H9 (cell line): ENCODE results near the gene NFRKB. TPM values are rescaled to one million over a fixed set of nuclear protein-coding genes. Genes with fewer than 3 reads are reported as not detected.

Experiments
- DNase-seq: peaks from one replicate; pipeline ENCODE4 v3.0.0-alpha.2; 2017
- H2AFZ ChIP-seq: one replicate; pipeline ENCODE4 v1.6.1; 2013; ENCODE audit warnings: mild to moderate bottlenecking, low read length, control low read depth, moderate library complexity
- H2AK5ac ChIP-seq: 2 replicates; pipeline ENCODE4 v1.6.1; 2013; ENCODE audit warnings: low read length, control low read depth, mixed read lengths; ENCODE audit not compliant: insufficient read length
- H2BK120ac ChIP-seq: one replicate; pipeline ENCODE4 v1.6.1; 2013; ENCODE audit warnings: low read depth, mild to moderate bottlenecking, low read length, control low read depth, inconsistent platforms; ENCODE audit not compliant: poor library complexity, severe bottlenecking
- H2BK12ac ChIP-seq: 2 replicates; pipeline ENCODE4 v1.6.1; 2013; ENCODE audit warnings: low read length, control low read depth, mixed read lengths, low read depth; ENCODE audit not compliant: insufficient read length
- H2BK15ac ChIP-seq: 2 replicates; pipeline ENCODE4 v1.6.1; 2013; ENCODE audit warnings: low read depth, low read length, control low read depth
- H2BK20ac ChIP-seq: one replicate; pipeline ENCODE4 v1.6.1; 2013; ENCODE audit warnings: low read depth, mild to moderate bottlenecking, low read length, control low read depth, inconsistent platforms; ENCODE audit not compliant: poor library complexity, severe bottlenecking
- H2BK5ac ChIP-seq: 2 replicates; pipeline ENCODE4 v1.6.1; 2013; ENCODE audit warnings: low read length, control low read depth, mixed read lengths; ENCODE audit not compliant: insufficient read length
- H3K14ac ChIP-seq: 2 replicates; pipeline ENCODE4 v1.6.1; 2013; ENCODE audit warnings: low read length, control low read depth; ENCODE audit not compliant: insufficient read depth
- H3K18ac ChIP-seq: 2 replicates; pipeline ENCODE4 v1.6.1; 2013; ENCODE audit warnings: low read depth, mild to moderate bottlenecking, mixed read lengths, low read length, control low read depth; ENCODE audit not compliant: insufficient read length
- H3K23ac ChIP-seq: 2 replicates; pipeline ENCODE4 v1.6.1; 2013; ENCODE audit warnings: low read length, control low read depth, mixed read lengths, low read depth; ENCODE audit not compliant: insufficient read length
- H3K23me2 ChIP-seq: 2 replicates; pipeline ENCODE4 v1.6.1; 2013; ENCODE audit warnings: low read depth, mild to moderate bottlenecking, mixed read lengths, low read length, control low read depth; ENCODE audit not compliant: insufficient read length, poor library complexity, severe bottlenecking
- H3K27ac ChIP-seq: 2 replicates; pipeline ENCODE4 v1.5.1; 2013; ENCODE audit warnings: low read length, control low read depth, mixed read lengths, low read depth; ENCODE audit not compliant: insufficient read length
- H3K27me3 ChIP-seq: 2 replicates; pipeline ENCODE4 v1.6.1; 2013; ENCODE audit warnings: low read length, control low read depth, inconsistent platforms; ENCODE audit not compliant: insufficient read depth
- H3K4ac ChIP-seq: 2 replicates; pipeline ENCODE4 v1.6.1; 2013; ENCODE audit warnings: low read depth, mild to moderate bottlenecking, control low read depth, inconsistent platforms, low read length, moderate library complexity
- H3K4me1 ChIP-seq: 2 replicates; pipeline ENCODE4 v1.6.1; 2013; ENCODE audit warnings: low read length, control low read depth, inconsistent platforms; ENCODE audit not compliant: insufficient read depth
- H3K4me2 ChIP-seq: 2 replicates; pipeline ENCODE4 v1.6.1; 2013; ENCODE audit warnings: low read length, control low read depth, mixed read lengths; ENCODE audit not compliant: insufficient read length, insufficient read depth
- H3K56ac ChIP-seq: 2 replicates; pipeline ENCODE4 v1.6.1; 2013; ENCODE audit warnings: low read depth, mild to moderate bottlenecking, mixed read lengths, low read length, control low read depth; ENCODE audit not compliant: insufficient read length
- H3K79me1 ChIP-seq: 2 replicates; pipeline ENCODE4 v1.6.1; 2013; ENCODE audit warnings: low read depth, mild to moderate bottlenecking, moderate library complexity, low read length, control low read depth, inconsistent platforms; ENCODE audit not compliant: insufficient read depth, poor library complexity, severe bottlenecking
- H3K79me2 ChIP-seq: 2 replicates; pipeline ENCODE4 v1.6.1; 2013; ENCODE audit warnings: low read length, control low read depth, inconsistent platforms; ENCODE audit not compliant: insufficient read depth
- H3K9ac ChIP-seq: 2 replicates; pipeline ENCODE4 v1.6.1; 2013; ENCODE audit warnings: low read length, control low read depth, mixed read lengths; ENCODE audit not compliant: insufficient read length; ENCODE audit errors: extremely low read depth
- H3K9me3 ChIP-seq: one replicate; pipeline ENCODE4 v1.6.1; 2013; ENCODE audit warnings: low read depth, low read length, inconsistent platforms; ENCODE audit not compliant: control insufficient read depth
- H3T11ph ChIP-seq: one replicate; pipeline ENCODE4 v1.6.1; 2013; ENCODE audit warnings: mild to moderate bottlenecking, low read length, control low read depth, inconsistent platforms
- H4K20me1 ChIP-seq: one replicate; pipeline ENCODE4 v1.6.1; 2013; ENCODE audit not compliant: control insufficient read depth, insufficient read length, insufficient read depth
- H4K5ac ChIP-seq: 2 replicates; pipeline ENCODE4 v1.6.1; 2013; ENCODE audit warnings: low read depth, mild to moderate bottlenecking, mixed read lengths, low read length, control low read depth; ENCODE audit not compliant: insufficient read length
- H4K8ac ChIP-seq: replicated peaks from 2 replicates; pipeline ENCODE4 v1.6.1; 2013; ENCODE audit warnings: low read length, control low read depth, mixed read lengths, low read depth; ENCODE audit not compliant: insufficient read length
- H4K91ac ChIP-seq: 2 replicates; pipeline ENCODE4 v1.6.1; 2013; ENCODE audit warnings: low read depth, mild to moderate bottlenecking, moderate library complexity, mixed read lengths, low read length, control low read depth; ENCODE audit not compliant: insufficient read length
- H3K27ac Mint-ChIP-seq, 3 experiments: 2 replicates in 2 of 3; 3 replicates in 1 of 3; pipeline ENCODE4 v1.8.0; 2020 to 2021; ENCODE audit warnings: mixed read lengths in 3 of 3, mild to moderate bottlenecking in 1 of 3, moderate library complexity in 1 of 3
- H3K27me3 Mint-ChIP-seq: 2 replicates; pipeline ENCODE4 v1.8.0; 2021; ENCODE audit warnings: low read depth, mild to moderate bottlenecking, moderate library complexity, mixed read lengths
- H3K36me3 Mint-ChIP-seq, 3 experiments: 2 replicates in 2 of 3; 3 replicates in 1 of 3; pipeline ENCODE4 v1.8.0; 2020 to 2021; ENCODE audit warnings: low read depth in 3 of 3, mixed read lengths in 3 of 3; ENCODE audit not compliant: insufficient read depth in 1 of 3
- H3K4me1 Mint-ChIP-seq, 2 experiments: 2 replicates each; pipeline ENCODE4 v1.8.0; 2020; ENCODE audit warnings: mixed read lengths in 2 of 2
- H3K4me3 Mint-ChIP-seq, 2 experiments: 2 replicates in 1 of 2; 3 replicates in 1 of 2; pipeline ENCODE4 v1.8.0; 2020 to 2021; ENCODE audit warnings: mild to moderate bottlenecking in 2 of 2, mixed read lengths in 2 of 2, moderate library complexity in 1 of 2
- H3K9me3 Mint-ChIP-seq, 2 experiments: 2 replicates in 1 of 2; 3 replicates in 1 of 2; pipeline ENCODE4 v1.8.0; 2020; ENCODE audit warnings: mild to moderate bottlenecking in 2 of 2, mixed read lengths in 2 of 2, moderate library complexity in 1 of 2
- CTCF ChIP-seq: fragments of 200-600 bp; sonication (generic); conservative IDR thresholded peaks from 3 replicates; pipeline ENCODE4 v1.8.0; 2021; ENCODE audit warnings: antibody characterized with exemption, mild to moderate bottlenecking
- total RNA-seq: library from RNA; stranded (reverse); gene quantifications from 2 replicates; pipeline ENCODE4 v1.2.1, GENCODE V29; 2021

Gene NFRKB
- total RNA-seq, 1 experiment from 2014 or later, result 41.0 TPM

- Histone ChIP-seq H2AK5ac (no peak overlapping the region), H4K91ac (no peak overlapping the region), H3K27me3 (no peaks in the 10 kb centered on the region), H3K4ac (no peak overlapping the region), H4K8ac (no peak overlapping the region), H3K79me1 (no peaks in the 10 kb centered on the region), H3T11ph (no peak overlapping the region), H3K56ac (no peak overlapping the region), H2AFZ (no peak overlapping the region), H2BK15ac (no peak overlapping the region), H4K20me1 (no peaks in the 10 kb centered on the region), H2BK120ac (no peak overlapping the region), H3K9ac (no peak overlapping the region), H2BK20ac (no peak overlapping the region), H2BK5ac (no peak overlapping the region), H4K5ac (no peak overlapping the region), H3K4me1 (peaks cover 7% of the 10 kb centered on the region), H3K4me2 (no peak overlapping the region), H3K23ac (no peak overlapping the region), H3K27ac (no peak overlapping the region), H3K14ac (no peak overlapping the region), H3K23me2 (no peaks in the 10 kb centered on the region), H3K79me2 (no peaks in the 10 kb centered on the region), H3K18ac (no peak overlapping the region), H3K9me3 (no peaks in the 10 kb centered on the region), H2BK12ac (no peak overlapping the region)
- TF ChIP-seq CTCF, result no peak
- DNase-seq, result no peak
- Mint-ChIP-seq H3K27ac (no peak overlapping the region), H3K27me3 (no peaks in the 10 kb centered on the region), H3K4me3 (no peak overlapping the region), H3K4me1 (peaks cover 27 to 32% of the 10 kb centered on the region in 2 experiments), H3K36me3 (peaks cover 22 to 39% (median 25%) of the 10 kb centered on the region in 3 experiments; a peak in 6 of 7 replicates), H3K9me3 (no peaks in the 10 kb centered on the region)
Measured at GRCh38 chr11:129943036-129943435, 47.7 kb upstream of the NFRKB start.
